ENCODE results near the gene ATP4B.

Gene ATP4B

DNA sequence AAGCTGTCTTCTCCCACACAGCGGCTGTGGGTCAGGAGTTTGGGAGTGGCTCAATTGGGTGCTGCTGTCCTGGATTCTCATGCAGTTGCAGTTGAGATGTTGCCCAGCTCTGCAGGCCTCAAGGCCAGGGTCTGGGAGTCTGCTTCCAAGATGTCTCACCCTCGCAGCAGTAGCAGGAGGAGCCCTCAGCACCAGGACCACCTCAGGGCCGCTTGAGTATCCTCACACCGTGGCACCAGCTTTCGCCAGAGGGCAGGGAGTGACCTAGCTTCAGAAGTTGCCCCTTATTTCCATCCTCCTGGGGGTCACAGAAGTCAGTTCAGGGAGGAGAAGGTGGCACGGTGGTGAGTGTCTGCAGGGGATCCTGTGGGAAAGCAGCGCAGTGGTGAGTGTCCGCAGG lies 52.5 kb downstream of the ATP4B start:
- DNase-seq: no peak

GRCh38 chr13:113604186-113604585 lies 53.8 kb downstream of the ATP4B start:
- no peak for DNase-seq

GRCh38 chr13:113603116-113603710 lies 54.8 kb downstream of the ATP4B start:
- DNase-seq: no peak

GRCh38 chr13:113602291-113602988 lies 55.6 kb downstream of the ATP4B start:
- no peak for DNase-seq

- no peak for DNase-seq
Measured at GRCh38 chr13:113601166-113602070, 56.6 kb downstream of the ATP4B start.

DNA sequence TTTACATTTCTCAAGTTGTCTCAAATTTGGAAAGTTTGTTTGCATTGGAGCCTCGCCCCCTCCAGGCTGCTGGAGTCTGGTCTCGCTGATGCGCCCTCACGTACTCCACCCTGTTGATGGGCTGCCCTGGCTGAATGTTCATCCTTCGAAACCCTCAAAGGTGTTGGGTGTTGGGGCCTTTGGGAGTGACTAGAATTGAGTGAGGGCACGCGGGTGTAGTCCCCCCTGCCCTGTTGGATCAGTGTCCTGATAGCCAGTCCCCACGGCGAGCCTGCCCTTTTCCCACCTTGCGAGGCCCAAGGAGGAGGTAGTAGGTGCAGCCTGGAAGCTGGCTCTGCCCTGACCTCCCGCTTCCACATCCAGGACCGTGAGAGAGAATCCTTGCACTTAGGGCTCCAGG lies 58.6 kb downstream of the ATP4B start:
- DNase-seq: no peak

Measured in CD4-positive, alpha-beta T cell treated with Interferon gamma for 1 hour (primary cell).